ENCODE results near the gene TMEM269.
A peak's percentile ranks its signal among the peaks of the same experiment; 100 is the strongest.
"Not testable (repeated sequence)": the region's sequence is repeated elsewhere in the genome, so short reads cannot be mapped to it uniquely, and the experiment has no call there.

Gene TMEM269

GRCh38 chr1:42777852-42778251 is 6.9 kb upstream of the TMEM269 start:
- DNase-seq, result peak in 2 of 3 experiments; percentile 4 to 54

GRCh38 chr1:42779725-42780124 is 5.1 kb upstream of the TMEM269 start:
- DNase-seq, result no peak

GRCh38 chr1:42780176-42780575 is 4.6 kb upstream of the TMEM269 start:
- no peak for DNase-seq

GRCh38 chr1:42783092-42783491 is 1.7 kb upstream of the TMEM269 start:
- no peak for DNase-seq

- DNase-seq, result no peak
Observed at GRCh38 chr1:42784547-42784945, 245 bp upstream of the TMEM269 start.

GRCh38 chr1:42786097-42786496 is 1.3 kb downstream of the TMEM269 start:
- no peak for DNase-seq

- no peak for DNase-seq
Observed at GRCh38 chr1:42788021-42788420, 3.2 kb downstream of the TMEM269 start.

GRCh38 chr1:42793824-42794223 is 9.0 kb downstream of the TMEM269 start:
- no peak for DNase-seq

GRCh38 chr1:42797414-42797813 is 12.6 kb downstream of the TMEM269 start:
- no peak for DNase-seq

- no peak for DNase-seq
Observed at GRCh38 chr1:42797979-42798378, 13.2 kb downstream of the TMEM269 start.

GRCh38 chr1:42801832-42802473 is 17.2 kb downstream of the TMEM269 start:
- no peak for DNase-seq

- DNase-seq, result peak in 1 of 3 experiments; percentile 4
Observed at GRCh38 chr1:42806171-42806570, 21.4 kb downstream of the TMEM269 start.

- DNase-seq, result no peak
Observed at GRCh38 chr1:42806593-42806992, 21.8 kb downstream of the TMEM269 start.

- no peak for DNase-seq
Observed at GRCh38 chr1:42807056-42807668, 22.4 kb downstream of the TMEM269 start.

- not testable (repeated sequence) for DNase-seq
Observed at GRCh38 chr1:42814815-42815214, 30.0 kb downstream of the TMEM269 start.

- peak in 2 of 3 experiments; percentile 54 to 73 for DNase-seq
Observed at GRCh38 chr1:42815941-42816584, 31.3 kb downstream of the TMEM269 start.

- peak; percentile 89 to 97 (median 89) for DNase-seq
Observed at GRCh38 chr1:42816585-42817439, 32.0 kb downstream of the TMEM269 start, which contains the start of the genes ERMAP and SVBP. ERMAP (plus strand) TSS chr1:42817122; CDS start chr1:42830449, 13,327 bp downstream. SVBP (minus strand) TSS chr1:42817397; CDS start chr1:42816544, 853 bp downstream.

GRCh38 chr1:42817440-42817767 is 32.6 kb downstream of the TMEM269 start:
- no peak for DNase-seq

- DNase-seq, result no peak
Observed at GRCh38 chr1:42817976-42818375, 33.2 kb downstream of the TMEM269 start.

GRCh38 chr1:42820813-42821212 is 36.0 kb downstream of the TMEM269 start:
- no peak for DNase-seq

GRCh38 chr1:42821690-42822089 is 36.9 kb downstream of the TMEM269 start:
- no peak for DNase-seq

- DNase-seq, result peak in 1 of 3 experiments; percentile 21
Observed at GRCh38 chr1:42822800-42823392, 38.1 kb downstream of the TMEM269 start.

Measured in NCI-H1417 (cell line).